HG03457 (cell line): ENCODE measurements around the gene KRT73.

Experiments
- ATAC-seq: cut with Tn5 transposase; IDR thresholded peaks from one replicate; pipeline ENCODE4 v1.9.1; 2021; ENCODE audit warnings: moderate number of reproducible peaks; ENCODE audit not compliant: unreplicated experiment

KRT73 gene

DNA sequence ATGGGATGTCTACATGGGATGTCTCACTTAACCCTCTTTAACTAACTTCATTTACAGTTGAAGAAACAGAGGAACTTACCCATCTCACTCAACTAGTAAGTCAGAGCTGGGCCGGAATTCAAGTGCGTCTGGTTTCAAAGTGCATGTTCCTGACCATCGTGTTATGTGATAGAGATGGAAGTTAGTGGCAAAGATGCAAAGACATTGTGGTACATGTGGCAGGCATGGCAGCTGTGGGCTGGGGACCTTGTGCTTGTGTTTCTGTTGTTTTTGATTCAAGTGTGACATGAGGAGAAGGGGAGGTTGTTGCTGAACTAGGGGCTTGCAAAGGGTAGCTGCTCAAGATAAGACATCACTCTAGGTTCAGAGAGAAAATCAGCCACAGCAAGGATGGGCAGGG, 42.4 kb downstream of the KRT73 start:
- ATAC-seq: no peak

DNA sequence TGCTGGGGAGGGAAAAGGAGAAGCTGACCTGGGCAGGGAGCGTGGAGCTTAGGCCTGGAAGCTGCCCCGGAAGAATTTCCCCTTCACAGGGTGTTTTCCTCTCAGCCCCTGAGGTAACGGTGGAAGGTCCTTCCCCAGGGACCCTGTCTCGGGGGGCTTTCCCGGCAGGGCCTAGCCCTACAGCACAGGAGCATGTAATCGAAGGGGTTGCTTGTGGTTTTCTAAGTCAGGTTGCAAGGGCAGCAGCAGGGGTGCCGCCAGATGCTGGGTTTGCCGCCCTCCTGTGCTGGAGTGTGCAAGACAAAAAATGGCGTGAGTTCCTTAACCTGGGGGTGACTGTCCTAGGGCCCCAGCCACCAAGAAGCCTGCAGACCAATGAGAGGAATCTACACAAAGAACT, 43.1 kb downstream of the KRT73 start:
- ATAC-seq: no peak

DNA sequence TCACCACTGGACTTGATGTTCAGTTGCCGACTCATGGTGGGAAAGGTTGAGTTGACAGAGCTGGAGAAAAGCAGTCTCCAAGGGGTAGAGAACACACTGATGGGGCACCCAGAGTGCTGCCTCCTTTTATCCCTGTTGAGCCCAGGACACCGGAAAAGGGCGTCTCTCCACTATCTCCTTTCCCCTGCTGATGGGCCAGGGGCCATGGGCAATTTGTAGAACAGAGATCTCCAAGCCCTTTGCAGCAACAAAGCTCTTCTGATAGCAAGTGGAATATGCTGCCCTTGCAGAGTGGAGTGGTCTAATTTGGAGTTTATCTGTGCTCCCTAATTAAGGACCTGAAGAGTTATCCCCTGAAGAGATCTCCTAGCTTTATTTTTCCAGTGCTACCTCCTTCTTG, 44.6 kb downstream of the KRT73 start, which contains the start of gene KRT74:
TSS of gene KRT74 (minus strand) at position 101 of the 400 bp plus-strand sequence. CDS start at position 35, 66 bp downstream.
- ATAC-seq: no peak

DNA sequence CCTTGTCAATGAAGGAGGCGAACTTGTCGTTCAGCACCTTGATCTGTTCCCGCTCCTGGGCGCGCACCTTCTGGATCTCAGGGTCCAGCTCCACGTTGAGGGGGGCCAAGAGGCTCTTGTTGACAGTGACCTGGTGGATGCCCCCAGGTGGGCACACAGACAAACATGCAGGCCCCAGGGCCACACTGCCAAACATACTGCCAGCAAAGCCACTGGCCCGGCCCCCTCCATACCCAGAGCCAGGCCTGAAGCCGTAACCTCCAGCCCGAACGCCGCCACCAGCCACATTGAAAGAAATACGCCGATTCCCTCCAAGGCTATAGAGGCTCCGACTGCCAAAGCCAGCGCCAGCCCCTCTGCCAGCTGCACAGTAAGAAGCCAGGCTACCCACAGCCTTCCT, 45.1 kb downstream of the KRT73 start:
- no peak for ATAC-seq

DNA sequence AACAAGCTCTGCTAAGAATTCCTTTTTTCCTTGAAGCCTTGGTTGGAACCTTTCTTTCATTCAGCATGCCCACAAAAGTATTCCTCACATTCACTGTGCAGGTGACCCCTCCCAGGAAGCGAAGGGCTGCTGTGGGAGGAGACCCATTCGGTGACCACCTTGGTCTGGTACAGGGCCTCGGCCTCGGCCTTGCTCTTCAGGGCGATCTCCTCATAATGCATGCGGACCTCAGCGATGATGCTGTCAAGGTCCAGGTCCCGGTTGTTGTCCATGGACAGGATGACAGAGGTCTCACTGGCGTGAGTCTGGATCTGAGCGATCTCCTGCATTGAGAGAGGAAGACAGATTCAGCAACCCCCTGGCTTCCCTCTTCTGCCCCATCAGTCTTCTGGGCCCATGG, 47.8 kb downstream of the KRT73 start:
- no peak for ATAC-seq

DNA sequence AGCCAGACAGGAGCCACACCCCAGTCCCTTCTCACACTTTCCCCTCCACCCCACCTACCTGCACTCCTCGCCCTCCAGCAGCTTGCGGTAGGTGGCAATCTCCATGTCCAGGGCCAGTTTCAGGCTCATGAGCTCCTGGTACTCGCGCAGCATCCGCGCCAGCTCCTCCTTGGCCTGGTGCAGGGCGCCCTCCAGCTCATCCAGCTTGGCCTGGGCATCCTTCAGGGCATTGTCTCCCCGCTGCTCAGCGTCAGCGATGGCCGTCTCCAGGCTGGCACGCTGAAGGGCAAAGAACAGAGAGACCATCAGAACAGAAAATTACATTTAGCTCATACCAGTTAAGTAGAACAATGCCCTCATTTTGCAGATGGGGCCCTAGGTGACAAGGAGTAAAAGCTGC, 50.2 kb downstream of the KRT73 start:
- ATAC-seq: no peak

DNA sequence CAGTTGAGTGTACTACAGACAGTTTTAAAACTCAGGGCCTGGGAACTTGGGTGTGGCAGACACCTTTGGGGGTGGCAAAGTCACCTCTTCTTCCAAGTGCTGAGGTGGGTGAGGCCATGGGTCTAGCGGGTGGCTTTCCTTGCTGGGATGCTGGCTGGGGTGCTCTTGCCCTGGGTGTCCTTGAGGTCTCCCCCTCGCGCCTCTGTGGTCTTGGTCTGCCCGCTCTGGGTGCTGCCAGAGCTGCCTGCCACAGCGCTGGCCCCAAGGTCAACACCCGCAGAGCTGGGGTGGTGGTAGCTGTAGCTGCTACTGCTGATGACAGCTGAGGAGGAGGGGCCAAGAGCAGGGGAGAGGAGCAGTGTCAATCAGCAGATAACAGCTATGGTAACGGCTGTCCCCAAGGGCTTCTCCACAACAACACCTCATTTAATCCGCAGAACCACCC, 51.5 kb downstream of the KRT73 start:
- no peak for ATAC-seq

DNA sequence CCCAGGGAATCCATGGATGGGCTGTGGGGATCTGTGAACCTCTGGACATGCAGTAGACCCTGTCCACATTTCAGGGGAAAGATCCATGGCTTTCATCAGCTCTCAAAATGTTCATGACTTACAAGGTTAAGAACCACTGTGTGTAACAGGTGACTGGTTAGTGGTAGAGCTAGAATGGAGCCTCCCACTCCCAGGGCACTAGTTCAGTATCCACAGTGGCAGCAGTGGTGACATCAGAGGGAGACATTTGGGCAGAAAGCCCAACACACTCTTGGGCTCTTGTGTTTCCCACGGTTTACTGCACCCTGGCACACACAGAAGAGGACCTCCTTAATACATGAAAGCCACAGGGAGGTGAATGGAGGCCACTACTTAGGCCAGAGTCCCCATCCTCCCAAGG, 53.8 kb downstream of the KRT73 start:
- no peak for ATAC-seq

DNA sequence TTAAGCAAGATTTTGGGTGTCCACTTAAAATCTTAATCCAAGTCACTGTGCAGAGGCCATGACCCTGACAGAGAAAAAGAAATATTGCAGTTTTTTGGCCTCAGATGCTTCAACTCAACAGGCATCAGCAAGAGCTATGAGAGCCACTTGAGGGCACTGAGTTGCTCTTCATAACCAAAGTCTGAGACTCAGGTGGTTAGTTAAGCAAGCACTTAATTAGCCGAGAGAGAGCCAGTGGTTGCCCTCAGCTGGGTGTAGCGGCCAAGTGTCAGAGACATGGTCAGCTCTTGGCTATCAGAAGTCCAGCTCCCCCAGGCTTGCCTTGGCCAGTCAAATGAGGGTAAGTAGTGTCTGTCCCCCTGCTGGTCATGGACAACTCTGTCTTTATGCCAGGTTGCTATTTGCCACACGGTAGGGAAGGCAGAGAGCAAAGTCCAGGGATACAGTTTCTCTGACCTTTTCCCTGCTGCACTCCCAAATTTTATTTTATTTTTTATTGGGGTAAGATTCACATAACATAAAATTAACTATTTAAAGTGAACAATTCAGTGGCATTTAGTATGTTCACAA, 56.4 kb downstream of the KRT73 start:
- ATAC-seq: no peak

DNA sequence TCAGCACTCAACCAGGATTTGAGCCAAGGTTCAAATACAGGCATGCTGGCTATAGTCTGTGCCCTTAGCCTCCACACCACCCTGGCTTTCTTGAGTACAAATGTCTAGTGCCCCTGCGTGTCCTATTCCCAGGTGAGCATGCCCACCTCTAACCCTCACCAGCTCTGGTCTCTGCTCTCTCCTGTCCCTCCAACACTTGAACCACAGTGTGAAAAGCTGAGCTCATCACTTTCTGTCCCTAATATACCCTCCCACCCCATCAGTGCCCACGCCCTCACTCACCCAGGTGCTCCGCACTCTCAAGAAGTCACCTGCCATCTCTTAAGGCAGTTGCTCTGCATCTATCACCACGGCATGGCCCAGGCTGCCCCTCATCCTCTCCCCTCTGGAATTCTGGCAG, 58.4 kb downstream of the KRT73 start:
- no peak for ATAC-seq

DNA sequence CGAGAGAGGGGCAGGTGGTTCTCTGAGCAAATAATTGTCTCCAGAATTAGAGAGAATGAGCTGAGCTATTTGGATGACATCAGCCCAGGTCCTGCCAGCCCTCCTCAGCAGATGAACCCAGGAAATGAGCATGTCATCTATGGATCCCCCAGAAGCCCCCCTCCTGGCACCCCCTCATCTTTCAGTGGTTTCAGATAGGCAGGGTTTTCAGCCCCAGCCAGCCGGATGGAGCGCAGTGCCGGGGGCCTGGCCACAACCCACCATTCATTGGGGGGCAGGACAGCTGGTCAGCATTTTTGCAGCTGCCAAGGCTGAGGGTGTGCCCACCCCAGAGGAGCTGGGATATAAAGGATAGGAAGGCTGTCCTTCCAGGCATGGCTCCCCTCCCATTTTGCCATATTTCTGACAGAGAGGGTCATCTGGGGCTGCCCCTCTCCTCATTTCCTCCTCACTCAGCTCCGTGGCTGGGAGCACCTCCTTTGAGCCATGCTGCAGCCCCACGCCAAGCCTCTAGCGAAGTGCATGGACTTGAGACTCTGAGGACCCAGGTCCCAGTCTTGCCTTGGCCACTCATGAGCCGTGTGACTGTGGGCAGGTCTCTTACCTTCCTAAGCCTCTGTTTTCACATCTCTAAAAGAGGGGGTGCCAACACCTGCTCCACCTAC, 59.4 kb downstream of the KRT73 start:
- no peak for ATAC-seq
